ENCODE results near the gene HSPA5.
"Not testable (repeated sequence)": the region's sequence is repeated elsewhere in the genome, so short reads cannot be mapped to it uniquely, and the experiment has no call there.

The HSPA5 gene

DNA sequence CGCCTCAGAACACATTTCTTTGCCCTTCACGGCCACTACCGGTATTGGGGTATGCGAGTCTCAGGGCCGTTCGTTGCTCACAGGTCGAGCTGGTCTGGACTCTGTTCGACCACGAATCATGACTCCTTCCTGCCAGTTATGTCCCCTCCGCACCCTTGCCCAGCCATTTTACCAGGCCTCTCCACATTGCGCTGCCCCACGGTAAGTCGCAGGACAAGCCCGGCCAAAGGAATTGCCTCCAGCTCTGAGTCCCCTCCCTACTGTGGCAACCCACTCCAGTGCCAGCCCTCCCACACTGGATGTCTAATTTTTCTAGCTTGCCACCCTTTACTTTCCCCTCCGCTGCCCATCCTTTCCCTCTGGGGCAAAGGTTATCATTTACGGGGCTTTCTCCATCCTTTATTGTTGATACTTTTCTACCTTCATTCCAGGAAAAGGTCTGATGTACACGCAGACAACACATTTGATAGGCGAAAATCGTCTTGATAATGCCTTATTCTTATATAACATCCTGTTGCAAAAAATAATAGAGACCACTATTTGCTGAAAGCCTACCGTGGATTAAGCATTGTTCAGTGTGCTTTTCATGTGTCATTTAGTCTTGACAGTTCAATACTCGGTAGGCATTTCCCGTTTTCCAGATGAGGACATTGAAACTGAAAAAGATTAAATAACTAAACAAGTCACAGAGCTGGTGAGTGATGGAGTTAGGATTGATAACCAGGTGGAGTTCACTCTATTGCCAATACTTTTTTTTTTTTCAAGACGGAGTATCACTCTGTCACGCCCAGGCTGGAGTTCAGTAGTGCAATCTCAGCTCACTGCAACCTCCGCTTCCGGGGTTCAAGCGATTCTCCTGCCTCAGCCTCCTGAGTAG is 958 bp upstream of the HSPA5 start:
- DNase-seq (ENCODE audit: low read depth): peak; percentile 44

GRCh38 chr9:125240649-125240999 is 519 bp downstream of the HSPA5 start:
- no peak for DNase-seq (ENCODE audit: low read depth)

- DNase-seq (ENCODE audit: low read depth): no peak
These were observed 1.2 kb downstream of the HSPA5 start for GRCh38 chr9:125239631-125240597.

DNA sequence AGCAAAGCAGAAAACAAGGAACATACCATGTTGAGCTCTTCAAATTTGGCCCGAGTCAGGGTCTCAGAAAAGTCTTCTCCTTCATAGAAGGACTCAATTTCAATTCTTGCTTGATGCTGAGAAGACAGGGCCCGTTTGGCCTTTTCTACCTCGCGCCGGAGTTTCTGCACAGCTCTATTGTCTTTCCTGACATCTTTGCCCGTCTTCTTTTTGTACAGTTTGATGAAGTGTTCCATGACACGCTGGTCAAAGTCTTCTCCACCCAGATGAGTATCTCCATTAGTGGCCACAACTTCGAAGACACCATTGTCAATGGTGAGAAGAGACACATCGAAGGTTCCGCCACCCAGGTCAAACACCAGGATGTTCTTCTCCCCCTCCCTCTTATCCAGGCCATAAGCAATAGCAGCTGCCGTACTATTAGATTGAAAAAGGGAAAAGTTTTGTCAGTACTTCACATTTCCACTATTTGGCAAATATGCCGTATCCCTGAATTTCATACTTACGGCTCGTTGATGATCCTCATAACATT is 2.2 kb downstream of the HSPA5 start:
- no peak for DNase-seq (ENCODE audit: low read depth)

- no peak for DNase-seq (ENCODE audit: low read depth)
These were observed 2.8 kb downstream of the HSPA5 start for GRCh38 chr9:125238127-125238914.

- DNase-seq (ENCODE audit: low read depth): not testable (repeated sequence)
These were observed 4.5 kb downstream of the HSPA5 start for GRCh38 chr9:125236520-125237159.

GRCh38 chr9:125235804-125236519 is 5.2 kb downstream of the HSPA5 start:
- DNase-seq (ENCODE audit: low read depth): no peak

DNA sequence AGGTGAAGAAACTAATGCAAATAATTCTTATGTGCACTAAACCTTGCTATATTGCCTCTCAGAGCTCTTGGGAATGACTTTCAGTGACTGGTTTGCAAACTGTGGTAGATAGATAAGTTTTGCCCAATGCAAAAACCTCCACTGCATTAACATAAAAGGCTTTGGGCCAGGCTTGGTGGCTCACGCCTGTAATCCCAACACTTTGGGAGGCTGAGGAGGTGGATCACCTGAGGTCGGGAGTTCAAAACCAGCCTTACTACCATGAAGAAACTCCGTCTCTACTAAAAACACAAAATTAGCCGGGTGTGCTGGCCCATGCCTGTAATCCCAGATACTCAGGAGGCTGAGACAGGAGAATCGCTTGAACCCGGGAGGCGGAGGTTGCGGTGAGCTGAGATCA is 7.0 kb downstream of the HSPA5 start:
- peak; percentile 21 for DNase-seq (ENCODE audit: low read depth)

- DNase-seq (ENCODE audit: low read depth): peak; percentile 96
These were observed 7.5 kb downstream of the HSPA5 start for GRCh38 chr9:125233678-125234077.

GRCh38 chr9:125227761-125228160 is 13.4 kb downstream of the HSPA5 start:
- DNase-seq (ENCODE audit: low read depth): no peak

GRCh38 chr9:125224858-125225257 is 16.3 kb downstream of the HSPA5 start:
- DNase-seq (ENCODE audit: low read depth): not testable (repeated sequence)

GRCh38 chr9:125218621-125219020 is 22.5 kb downstream of the HSPA5 start:
- DNase-seq (ENCODE audit: low read depth): no peak

GRCh38 chr9:125214186-125214585 is 27.0 kb downstream of the HSPA5 start:
- no peak for DNase-seq (ENCODE audit: low read depth)

DNA sequence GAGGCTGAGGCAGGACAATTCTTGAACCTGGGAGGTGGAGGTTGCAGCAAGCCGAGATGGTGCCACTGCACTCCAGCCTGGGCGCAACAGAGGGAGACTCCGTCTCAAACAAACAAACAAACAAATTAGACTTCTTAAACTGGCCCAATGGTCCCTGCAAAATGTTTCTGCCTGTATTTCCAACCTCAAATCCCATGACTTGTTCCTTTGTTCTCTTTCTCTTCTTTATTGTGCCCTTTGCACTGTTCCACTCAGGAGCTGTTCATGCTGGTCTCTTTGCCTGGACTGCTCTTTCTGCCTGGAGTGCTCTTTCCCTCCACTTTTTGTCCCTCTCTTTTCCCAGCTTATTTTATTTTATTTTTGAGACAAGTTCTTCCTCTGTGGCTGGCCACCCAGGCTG is 36.7 kb downstream of the HSPA5 start:
- DNase-seq (ENCODE audit: low read depth): no peak

- DNase-seq (ENCODE audit: low read depth): no peak
These were observed 38.1 kb downstream of the HSPA5 start for GRCh38 chr9:125202846-125203618.

- DNase-seq (ENCODE audit: low read depth): peak; percentile 97
These were observed 40.7 kb downstream of the HSPA5 start, which contains the start of gene RABEPK for GRCh38 chr9:125200216-125201047. Gene RABEPK, plus strand, starts transcription at chr9:125200542. Its CDS starts 2,472 bp downstream, at chr9:125203014.

- not testable (repeated sequence) for DNase-seq (ENCODE audit: low read depth)
These were observed 45.6 kb downstream of the HSPA5 start for GRCh38 chr9:125195591-125195990.

DNA sequence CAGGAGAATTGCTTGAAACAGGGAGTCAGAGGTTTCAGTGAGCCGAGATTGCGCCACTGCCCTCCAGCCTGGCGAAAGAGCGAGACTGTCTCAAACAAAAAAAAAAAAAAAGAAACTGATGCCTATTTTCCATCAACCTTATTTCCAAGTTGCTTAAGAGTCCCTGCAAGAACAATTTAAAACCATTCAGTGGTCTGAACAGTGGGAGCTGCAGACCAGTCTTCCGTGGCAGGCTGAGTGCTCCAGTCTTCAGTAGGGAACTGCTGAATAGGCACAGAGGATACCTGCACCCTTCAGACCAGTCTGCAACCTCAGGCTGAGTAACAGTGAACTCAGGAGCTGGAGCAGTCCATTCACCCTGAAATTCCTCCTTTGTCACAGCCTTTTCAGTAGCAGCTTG is 46.7 kb downstream of the HSPA5 start:
- not testable (repeated sequence) for DNase-seq (ENCODE audit: low read depth)

- DNase-seq (ENCODE audit: low read depth): no peak
These were observed 50.8 kb downstream of the HSPA5 start for GRCh38 chr9:125190361-125190801.

Measured in fibroblast of gingiva (primary cell).